ENCODE data around the gene APOBEC3G.

GRCh38 chr22:39089928-39090327 lies 12.9 kb downstream of the APOBEC3G start:
- no peak for TF ChIP-seq CTCF (IDR thresholded peaks at IDR 0.05; ENCODE audit: insufficient read depth, low read length)
- TF ChIP-seq REST (IDR thresholded peaks at IDR 0.05; ENCODE audit: insufficient replicate concordance, low read depth) = no peak
- no peak for TF ChIP-seq SPI1 (IDR thresholded peaks at IDR 0.05; ENCODE audit: borderline replicate concordance, low read depth)
- TF ChIP-seq POLR2AphosphoS5 (IDR thresholded peaks at IDR 0.05; ENCODE audit: low read depth) = no peak
- no peak for TF ChIP-seq GABPA (IDR thresholded peaks at IDR 0.05; ENCODE audit: low read depth)

Data from HL-60 (cell line).